K562 (cell line): ENCODE measurements around the gene TDO2. TPM values are rescaled to one million over a fixed set of nuclear protein-coding genes. Genes with fewer than 3 reads are reported as not detected.

Experiments used
- ATAC-seq: fragments of 200-7000 bp; cut with Tn5 transposase; 3 replicates; pipeline ENCODE4 v1.9.1; 2020; ENCODE audit warnings: moderate library complexity
- BruUV-seq: library from RNA; stranded (reverse); fragments of 400-500 nt; replicated peaks from 2 replicates; lab custom pipeline; 2021; lab: Mats Ljungman, UMichigan
- CTCF ChIA-PET: fragments of 300-600 bp; formaldehyde crosslinking; extraction: SDS; loops from one replicate; lab custom pipeline; 2021; ENCODE audit warnings: low intra/inter-chr PET ratio; lab: Yijun Ruan, JAX
- POLR2A ChIA-PET: fragments of 300-600, 350-650 bp; sonication (Branson Sonifier 250); formaldehyde crosslinking; extraction: SDS; loops from one replicate; lab custom pipeline; 2021; ENCODE audit warnings: antibody characterized with exemption, inconsistent platforms; lab: Yijun Ruan, JAX
- DNase-seq, 4 experiments: peaks; one replicate each; pipeline versions ENCODE4 v3.0.0 to v3.0.0-alpha.2; 2011 to 2018; ENCODE audit warnings: low spot score in 3 of 4, mixed read lengths in 3 of 4; ENCODE audit errors: extremely low read depth in 1 of 4
- FAIRE-seq: peaks from 2 replicates; lab custom pipeline; 2011; peaks lifted over from hg19 to GRCh38; lab: Jason Lieb, UNC
- H2AFZ ChIP-seq: 2 replicates; pipeline ENCODE4 v1.6.0; 2011; ENCODE audit warnings: low read depth, low read length, control low read depth, inconsistent platforms
- H3K27ac ChIP-seq: fragments of 200-600 bp; 3 replicates; pipeline ENCODE4 v1.8.0; 2011; ENCODE audit warnings: low read depth, mild to moderate bottlenecking, control low read depth, inconsistent platforms, low read length, moderate library complexity, mixed read lengths; ENCODE audit errors: extremely low read depth
- H3K27me3 ChIP-seq, 2 experiments: fragments of 300-600 bp in 1 of 2; 2 replicates in 1 of 2; 3 replicates in 1 of 2; pipeline versions ENCODE4 v1.6.0 to v1.8.0; 2011; ENCODE audit warnings: inconsistent platforms in 2 of 2, low read length in 2 of 2, mild to moderate bottlenecking in 1 of 2, mixed read lengths in 1 of 2, moderate library complexity in 1 of 2; ENCODE audit not compliant: control insufficient read depth in 2 of 2, insufficient read depth in 2 of 2
- H3K36me3 ChIP-seq: fragments of 300-600 bp; 3 replicates; pipeline ENCODE4 v1.8.0; 2011; ENCODE audit warnings: mild to moderate bottlenecking, low read length, inconsistent platforms; ENCODE audit not compliant: control insufficient read depth, insufficient read depth
- H3K4me1 ChIP-seq, 2 experiments: fragments of 200-600 bp in 1 of 2; replicated peaks in 1 of 2; 2 replicates in 1 of 2; 3 replicates in 1 of 2; pipeline versions ENCODE4 v1.5.1 to v1.8.0; 2011; ENCODE audit warnings: inconsistent platforms in 2 of 2, low read length in 2 of 2, mild to moderate bottlenecking in 1 of 2, mixed read lengths in 1 of 2, moderate library complexity in 1 of 2; ENCODE audit not compliant: control insufficient read depth in 2 of 2, insufficient read depth in 2 of 2
- H3K4me2 ChIP-seq: 2 replicates; pipeline ENCODE4 v1.6.1; 2011; ENCODE audit warnings: low read length, control low read depth, inconsistent platforms, mixed read lengths; ENCODE audit not compliant: insufficient read depth
- H3K4me3 ChIP-seq: fragments of 200-600 bp; sonication (generic), shearing (Covaris generic); 2 replicates; pipeline ENCODE4 v1.5.1; 2016; ENCODE audit warnings: control low read depth, inconsistent platforms
- H3K79me2 ChIP-seq: fragments of 200-600 bp; 3 replicates; pipeline ENCODE4 v1.8.0; 2011; ENCODE audit warnings: low read length, inconsistent platforms; ENCODE audit not compliant: control insufficient read depth, insufficient read depth
- H3K9ac ChIP-seq, 2 experiments: 2 replicates each; pipeline versions ENCODE4 v1.6.0 to v1.6.1; 2011; ENCODE audit warnings: low read depth in 2 of 2, low read length in 2 of 2, control low read depth in 1 of 2, inconsistent platforms in 1 of 2, mild to moderate bottlenecking in 1 of 2, mixed read lengths in 1 of 2; ENCODE audit not compliant: insufficient read depth in 1 of 2
- H3K9me1 ChIP-seq: one replicate; pipeline ENCODE4 v1.6.0; 2011; ENCODE audit warnings: inconsistent platforms, mild to moderate bottlenecking, low read length, moderate library complexity; ENCODE audit not compliant: control insufficient read depth, insufficient read depth
- H3K9me3 ChIP-seq: replicated peaks from 2 replicates; pipeline ENCODE4 v1.5.1; 2011; ENCODE audit warnings: low read depth, low read length, inconsistent platforms; ENCODE audit not compliant: control insufficient read depth, insufficient read depth
- H4K20me1 ChIP-seq: replicated peaks from 2 replicates; pipeline ENCODE4 v1.6.1; 2011; ENCODE audit warnings: low read length, inconsistent platforms, mixed read lengths; ENCODE audit not compliant: control insufficient read depth, insufficient read depth
- ETV1 ChIP-seq: fragments of 450-650 bp; conservative IDR thresholded peaks from 2 replicates; pipeline ENCODE4 v1.6.1; 2016; ENCODE audit warnings: missing genetic modification characterization, control low read depth, low read depth, missing compliant biosample characterization
- NCOR1 ChIP-seq: fragments of 450-650 bp; IDR thresholded peaks from 2 replicates; pipeline ENCODE4 v1.6.1; 2016; ENCODE audit warnings: mild to moderate bottlenecking, moderate library complexity
- PHTF2 ChIP-seq: fragments of 250-450 bp; sonication (Bioruptor Pico); IDR thresholded peaks from 2 replicates; pipeline ENCODE4 v1.5.0; 2021; ENCODE audit warnings: mild to moderate bottlenecking
- PKNOX1 ChIP-seq: fragments of 450-650 bp; IDR thresholded peaks from 2 replicates; pipeline ENCODE4 v1.6.1; 2016
- SMARCC2 ChIP-seq: fragments of 450-650 bp; IDR thresholded peaks from 2 replicates; pipeline ENCODE4 v1.6.1; 2017; ENCODE audit warnings: antibody characterized with exemption, moderate library complexity, mild to moderate bottlenecking, low read depth
- SNAPC5 ChIP-seq: fragments of 250-450 bp; sonication (Bioruptor Pico); IDR thresholded peaks from 2 replicates; pipeline ENCODE4 v1.8.0; 2021; ENCODE audit warnings: moderate library complexity, mild to moderate bottlenecking, inconsistent platforms
- STAT5B ChIP-seq: fragments of 250-450 bp; sonication (Bioruptor Pico); IDR thresholded peaks from 2 replicates; pipeline ENCODE4 v1.8.0; 2021; ENCODE audit warnings: mild to moderate bottlenecking, inconsistent platforms
- TCF15 ChIP-seq: fragments of 250-450 bp; sonication (Bioruptor Pico); IDR thresholded peaks from 2 replicates; pipeline ENCODE4 v1.8.0; 2022; ENCODE audit warnings: moderate library complexity, mild to moderate bottlenecking, inconsistent platforms
- ZBTB40 ChIP-seq, 2 experiments: fragments of 450-650 bp in 1 of 2; sonication (generic) in 1 of 2; formaldehyde crosslinking in 1 of 2; IDR thresholded peaks; 2 replicates each; pipeline versions ENCODE4 v1.7.1 to v1.9.0; 2016 to 2022; ENCODE audit warnings: inconsistent platforms in 1 of 2, mild to moderate bottlenecking in 1 of 2, missing genetic modification reagents in 1 of 2
- ZKSCAN1 ChIP-seq: fragments of 150-350 bp; IDR thresholded peaks from 2 replicates; pipeline ENCODE4 v1.6.1; 2016; ENCODE audit warnings: low read depth, low read length
- ZNF551 ChIP-seq: fragments of 250-450 bp; sonication (Bioruptor Pico); IDR thresholded peaks from 2 replicates; pipeline ENCODE4 v1.5.0; 2021; ENCODE audit warnings: mild to moderate bottlenecking, moderate library complexity
- WGBS: fragments of 100-300 bp; shearing (Covaris generic); methylation state at CpG from one replicate; pipeline ENCODE4 v1.1.6; 2016; ENCODE audit warnings: low coverage, mixed read lengths; ENCODE audit not compliant: insufficient coverage; ENCODE audit errors: missing lambda C conversion rate; 5-methylcytosine and 5-hydroxymethylcytosine counted together
- in situ Hi-C: fragments of 300-500 bp; cut with MboI; formaldehyde crosslinking; loops from 4 replicates; pipeline ENCODE4 v1.15.0; 2018; ENCODE audit warnings: inconsistent platforms, mixed read lengths
- intact Hi-C: fragments of 100-400 bp; cut with micrococcal nuclease; formaldehyde crosslinking; loops from 2 replicates; pipeline ENCODE4 v1.14.2; 2022
- polyA plus RNA-seq, 8 experiments: library from polyadenylated mRNA; depleted of rRNA in 4 of 8; stranded (reverse) in 5 of 8; unstranded in 3 of 8; fragments of >200 nt; fragmentation: Nextera tagmentation in 2 of 8; fragmentation: Illumina TruSeq in 1 of 8; extraction: Ambion mirVana in 2 of 8; extraction: Trizol in 1 of 8; gene quantifications; 2 replicates each; pipeline versions ENCODE4 v1.2.1 to v1.2.3, GENCODE V29; 2011 to 2014; ENCODE audit warnings: inconsistent platforms in 1 of 8, missing spikeins in 1 of 8
- total RNA-seq, 7 experiments: library from RNA; depleted of rRNA in 6 of 7; stranded (reverse); fragments of >200 nt in 6 of 7; fragmentation: Illumina TruSeq in 2 of 7; extraction: Trizol in 2 of 7; gene quantifications; 2 replicates each; pipeline versions ENCODE4 v1.2.1 to v1.2.3, GENCODE V29; 2011 to 2021; ENCODE audit warnings: low replicate concordance in 1 of 7

The TDO2 gene
- total and polyA plus RNA-seq, 9 of the 15 experiments (the other 6 are each of a cell fraction or from before 2014, with no cell fraction given) = 0.09 to 0.65 (median 0.22) TPM; not detected in 2

GRCh38 chr4:155943605-155944291 lies 40.3 kb downstream of the TDO2 start:
- in situ Hi-C loops = no loop called here
- TF ChIP-seq NCOR1 = no peak
- TF ChIP-seq ZNF551 (CRISPR knock-in tag) = no peak
- TF ChIP-seq SMARCC2 = no peak
- no peak for TF ChIP-seq ZKSCAN1
- no peak for TF ChIP-seq PHTF2 (CRISPR knock-in tag)
- no peak for TF ChIP-seq PKNOX1
- no peak for TF ChIP-seq STAT5B
- no peak for TF ChIP-seq SNAPC5 (CRISPR knock-in tag)
- no peak for TF ChIP-seq TCF15 (CRISPR knock-in tag)
- no peak for TF ChIP-seq ZBTB40 (IDR thresholded peaks at IDR 0.05)
- no peak for TF ChIP-seq ZBTB40 (CRISPR knock-in tag; IDR thresholded peaks at IDR 0.05)
- TF ChIP-seq ETV1 = no peak

More at GRCh38 chr4:155943605-155944291, 40.3 kb downstream of the TDO2 start:
- ChIA-PET CTCF (no interaction called here), POLR2A (no interaction called here)
- no peaks in the 10 kb centered on the region for H3K27me3 ChIP-seq
- no peaks in the 10 kb centered on the region for H3K36me3 ChIP-seq
- no peak overlapping the region for H3K27ac ChIP-seq
- H4K20me1 ChIP-seq = no peaks in the 10 kb centered on the region
- no peaks in the 10 kb centered on the region for H3K9me3 ChIP-seq
- ATAC-seq = no peak
- H3K79me2 ChIP-seq = no peaks in the 10 kb centered on the region
- H3K9me1 ChIP-seq = no peaks in the 10 kb centered on the region
- no peak overlapping the region for H3K4me3 ChIP-seq
- H2AFZ ChIP-seq = no peak overlapping the region
- H3K4me1 ChIP-seq = no peaks in the 10 kb centered on the region
- no peak overlapping the region for H3K4me2 ChIP-seq
- no peak for FAIRE-seq
- no peak overlapping the region for H3K9ac ChIP-seq
- intact Hi-C loops = no loop called here
- BruUV-seq = no TSS peak
- 0% methylated on average over 3 of the region's 3 CpGs for WGBS
- DNase-seq = no peak
